GM19099 (cell line): ENCODE results near the gene SORCS2.

Experiments used
- POLR2A ChIP-seq: IDR thresholded peaks from 3 replicates; pipeline ENCODE4 v1.6.1; 2011; ENCODE audit warnings: low read depth; ENCODE audit not compliant: insufficient read length; ENCODE audit errors: extremely low read depth

SORCS2 gene

GRCh38 chr4:7252510-7253340 lies 60.4 kb downstream of the SORCS2 start:
- TF ChIP-seq POLR2A, result no peak

GRCh38 chr4:7253341-7253700 lies 61.0 kb downstream of the SORCS2 start:
- no peak for TF ChIP-seq POLR2A

- no peak for TF ChIP-seq POLR2A
Measured at GRCh38 chr4:7253837-7254236, 61.5 kb downstream of the SORCS2 start.

GRCh38 chr4:7254736-7255487 lies 62.6 kb downstream of the SORCS2 start:
- TF ChIP-seq POLR2A, result no peak

GRCh38 chr4:7255488-7255881 lies 63.1 kb downstream of the SORCS2 start:
- no peak for TF ChIP-seq POLR2A

- no peak for TF ChIP-seq POLR2A
Measured at GRCh38 chr4:7255996-7256395, 63.7 kb downstream of the SORCS2 start.

GRCh38 chr4:7256984-7257810 lies 64.9 kb downstream of the SORCS2 start:
- TF ChIP-seq POLR2A, result no peak

GRCh38 chr4:7259039-7259438 lies 66.7 kb downstream of the SORCS2 start:
- TF ChIP-seq POLR2A, result no peak

GRCh38 chr4:7260569-7260968 lies 68.2 kb downstream of the SORCS2 start:
- no peak for TF ChIP-seq POLR2A

GRCh38 chr4:7261087-7261486 lies 68.7 kb downstream of the SORCS2 start:
- TF ChIP-seq POLR2A, result no peak

GRCh38 chr4:7261536-7261935 lies 69.2 kb downstream of the SORCS2 start:
- no peak for TF ChIP-seq POLR2A

- TF ChIP-seq POLR2A, result no peak
Measured at GRCh38 chr4:7262134-7262533, 69.8 kb downstream of the SORCS2 start.

GRCh38 chr4:7263166-7263565 lies 70.8 kb downstream of the SORCS2 start:
- no peak for TF ChIP-seq POLR2A

GRCh38 chr4:7264694-7265093 lies 72.4 kb downstream of the SORCS2 start:
- TF ChIP-seq POLR2A, result no peak
